SIG-M5 (cell line): ENCODE measurements around the gene RBBP7.

ENCODE experiments used
- DNase-seq: peaks from one replicate; lab custom pipeline; 2025; lab: John Stamatoyannopoulos, UW

The RBBP7 gene

GRCh38 chrX:16870095-16870861 lies at the start of gene RBBP7:
TSS of gene RBBP7 (minus strand) at chrX:16870362. CDS start at chrX:16870053, 309 bp downstream.
- DNase-seq = peak; percentile 18

- no peak for DNase-seq
Observed at GRCh38 chrX:16918979-16919378, 48.8 kb upstream of the RBBP7 start.

- no peak for DNase-seq
Observed at GRCh38 chrX:16917120-16917519, 47.0 kb upstream of the RBBP7 start.

GRCh38 chrX:16916561-16916960 lies 46.4 kb upstream of the RBBP7 start:
- no peak for DNase-seq

GRCh38 chrX:16914058-16914457 lies 43.9 kb upstream of the RBBP7 start:
- DNase-seq = peak; percentile 40

- no peak for DNase-seq
Observed at GRCh38 chrX:16910376-16910775, 40.2 kb upstream of the RBBP7 start.

- DNase-seq = peak; percentile 16
Observed at GRCh38 chrX:16903274-16904022, 33.3 kb upstream of the RBBP7 start.

GRCh38 chrX:16897445-16897844 lies 27.3 kb upstream of the RBBP7 start:
- no peak for DNase-seq

- DNase-seq = peak; percentile 36
Observed at GRCh38 chrX:16892504-16893362, 22.6 kb upstream of the RBBP7 start.

- DNase-seq = no peak
Observed at GRCh38 chrX:16885628-16886027, 15.5 kb upstream of the RBBP7 start.

- no peak for DNase-seq
Observed at GRCh38 chrX:16883487-16883804, 13.3 kb upstream of the RBBP7 start.

- DNase-seq = no peak
Observed at GRCh38 chrX:16882702-16883486, 12.7 kb upstream of the RBBP7 start.

GRCh38 chrX:16882169-16882568 lies 12.0 kb upstream of the RBBP7 start:
- DNase-seq = no peak

- no peak for DNase-seq
Observed at GRCh38 chrX:16876696-16877095, 6.5 kb upstream of the RBBP7 start.

GRCh38 chrX:16874458-16875095 lies 4.4 kb upstream of the RBBP7 start:
- no peak for DNase-seq

GRCh38 chrX:16873106-16873505 lies 2.9 kb upstream of the RBBP7 start:
- DNase-seq = no peak

GRCh38 chrX:16870862-16871815 lies 977 bp upstream of the RBBP7 start:
- no peak for DNase-seq

GRCh38 chrX:16869393-16870094 lies 618 bp downstream of the RBBP7 start:
- no peak for DNase-seq

- DNase-seq = no peak
Observed at GRCh38 chrX:16868920-16869319, 1.2 kb downstream of the RBBP7 start.

GRCh38 chrX:16867947-16868346 lies 2.2 kb downstream of the RBBP7 start:
- no peak for DNase-seq
